Measurements from ENCODE around the gene IQGAP3. TPM values are rescaled to one million over a fixed set of nuclear protein-coding genes. Genes with fewer than 3 reads are reported as not detected.

The IQGAP3 gene
- total and polyA plus RNA-seq, 4 donors: under 0.01 to 8.5 (median 0.43) TPM

DNA sequence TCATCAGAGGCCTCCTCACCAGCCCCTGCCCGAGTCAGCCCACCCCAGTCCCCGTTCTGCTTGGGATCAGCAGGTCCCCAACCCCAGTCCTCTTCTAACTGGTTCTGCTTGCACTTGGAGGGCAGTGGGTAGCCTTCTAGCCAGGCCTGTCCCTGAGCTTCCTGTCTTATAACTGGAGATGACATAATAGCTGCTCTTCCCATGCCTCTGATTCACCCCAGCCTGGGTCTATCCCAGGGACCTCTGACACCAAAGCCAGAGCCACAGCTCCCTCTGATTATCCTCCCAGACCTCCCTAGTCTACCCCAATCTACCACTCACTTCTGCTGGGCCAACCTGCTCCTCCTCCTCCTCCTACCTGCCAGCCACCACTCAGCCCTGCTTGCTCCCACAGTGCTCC, 31.4 kb downstream of the IQGAP3 start:
- Histone ChIP-seq H3K27me3 (ENCODE audit: control insufficient read depth in 4 of 4, insufficient read depth in 4 of 4, low read length in 3 of 4) (no peaks in the 10 kb centered on the region), H3K27ac (ENCODE audit: low read depth in 1 of 2, low read length in 2 of 2) (no peak overlapping the region), H3K36me3 (ENCODE audit: control insufficient read depth in 4 of 4, insufficient read depth in 3 of 4, low read depth in 1 of 4, low read length in 3 of 4) (peaks cover 0 to 2% (median 0%) of the 10 kb centered on the region in 4 donors), H3K4me1 (ENCODE audit: control insufficient read depth in 4 of 4, insufficient read depth in 4 of 4, low read length in 3 of 4) (no peaks in the 10 kb centered on the region), H3K9me3 (ENCODE audit: control insufficient read depth in 4 of 4, low read length in 3 of 4) (no peaks in the 10 kb centered on the region), H3K4me3 (ENCODE audit: low read depth in 1 of 3, low read length in 3 of 3) (no peak overlapping the region), H3K9ac (ENCODE audit: low read depth in 1 of 2, low read length in 2 of 2) (no peak overlapping the region)
- DNase-seq (ENCODE audit: low spot score): no peak
- TF ChIP-seq FOXA2 (IDR thresholded peaks at IDR 0.05) (no peak), YY1 (IDR thresholded peaks at IDR 0.05) (no peak), EGR1 (IDR thresholded peaks at IDR 0.05; ENCODE audit: low read depth in 2 of 2) (no peak), JUND (IDR thresholded peaks at IDR 0.05) (no peak), HNF4G (IDR thresholded peaks at IDR 0.05) (no peak)
- WGBS: 74% methylated on average over 2 of the region's 2 CpGs

GRCh38 chr1:156539818-156540355, 32.5 kb downstream of the IQGAP3 start:
- 89% methylated on average over 4 of the region's 4 CpGs for WGBS
- Histone ChIP-seq H3K27ac (ENCODE audit: low read depth in 1 of 2, low read length in 2 of 2) (no peak overlapping the region), H3K4me3 (ENCODE audit: low read depth in 1 of 3, low read length in 3 of 3) (no peak overlapping the region), H3K36me3 (ENCODE audit: control insufficient read depth in 4 of 4, insufficient read depth in 3 of 4, low read depth in 1 of 4, low read length in 3 of 4) (peaks cover 0 to 2% (median 0%) of the 10 kb centered on the region in 4 donors), H3K27me3 (ENCODE audit: control insufficient read depth in 4 of 4, insufficient read depth in 4 of 4, low read length in 3 of 4) (no peaks in the 10 kb centered on the region), H3K9me3 (ENCODE audit: control insufficient read depth in 4 of 4, low read length in 3 of 4) (no peaks in the 10 kb centered on the region), H3K4me1 (ENCODE audit: control insufficient read depth in 4 of 4, insufficient read depth in 4 of 4, low read length in 3 of 4) (no peaks in the 10 kb centered on the region), H3K9ac (ENCODE audit: low read depth in 1 of 2, low read length in 2 of 2) (no peak overlapping the region)
- TF ChIP-seq RXRA (IDR thresholded peaks at IDR 0.05) (no peak), TAF1 (conservative IDR thresholded peaks at IDR 0.05) (no peak), RAD21 (IDR thresholded peaks at IDR 0.05) (no peak), FOXA1 (IDR thresholded peaks at IDR 0.05) (no peak), JUND (IDR thresholded peaks at IDR 0.05) (no peak), GABPA (IDR thresholded peaks at IDR 0.05 in 1 of 2, conservative IDR thresholded peaks at IDR 0.05 in 1 of 2) (no peak), SP1 (IDR thresholded peaks at IDR 0.05) (no peak), YY1 (IDR thresholded peaks at IDR 0.05) (no peak), REST (IDR thresholded peaks at IDR 0.05) (no peak), FOXA2 (IDR thresholded peaks at IDR 0.05) (no peak), EGR1 (IDR thresholded peaks at IDR 0.05; ENCODE audit: low read depth in 2 of 2) (no peak)
- TF ChIP-seq, protein P1, sequence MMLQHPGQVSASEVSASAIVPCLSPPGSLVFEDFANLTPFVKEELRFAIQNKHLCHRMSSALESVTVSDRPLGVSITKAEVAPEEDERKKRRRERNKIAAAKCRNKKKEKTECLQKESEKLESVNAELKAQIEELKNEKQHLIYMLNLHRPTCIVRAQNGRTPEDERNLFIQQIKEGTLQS (IDR thresholded peaks at IDR 0.05): no peak
- TF ChIP-seq, protein P2, sequence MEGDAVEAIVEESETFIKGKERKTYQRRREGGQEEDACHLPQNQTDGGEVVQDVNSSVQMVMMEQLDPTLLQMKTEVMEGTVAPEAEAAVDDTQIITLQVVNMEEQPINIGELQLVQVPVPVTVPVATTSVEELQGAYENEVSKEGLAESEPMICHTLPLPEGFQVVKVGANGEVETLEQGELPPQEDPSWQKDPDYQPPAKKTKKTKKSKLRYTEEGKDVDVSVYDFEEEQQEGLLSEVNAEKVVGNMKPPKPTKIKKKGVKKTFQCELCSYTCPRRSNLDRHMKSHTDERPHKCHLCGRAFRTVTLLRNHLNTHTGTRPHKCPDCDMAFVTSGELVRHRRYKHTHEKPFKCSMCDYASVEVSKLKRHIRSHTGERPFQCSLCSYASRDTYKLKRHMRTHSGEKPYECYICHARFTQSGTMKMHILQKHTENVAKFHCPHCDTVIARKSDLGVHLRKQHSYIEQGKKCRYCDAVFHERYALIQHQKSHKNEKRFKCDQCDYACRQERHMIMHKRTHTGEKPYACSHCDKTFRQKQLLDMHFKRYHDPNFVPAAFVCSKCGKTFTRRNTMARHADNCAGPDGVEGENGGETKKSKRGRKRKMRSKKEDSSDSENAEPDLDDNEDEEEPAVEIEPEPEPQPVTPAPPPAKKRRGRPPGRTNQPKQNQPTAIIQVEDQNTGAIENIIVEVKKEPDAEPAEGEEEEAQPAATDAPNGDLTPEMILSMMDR (IDR thresholded peaks at IDR 0.05; ENCODE audit: low read depth, low read length, missing input control): no peak
- DNase-seq (ENCODE audit: low spot score): no peak

Measured in liver (tissue), 9 donors.